Prostate gland (tissue), 2 donors: ENCODE results near the gene YPEL4.

Experiments used
- POLR2A ChIP-seq: fragments of 450-650 bp; IDR thresholded peaks from one replicate; pipeline ENCODE4 v1.6.1; 2016; ENCODE audit warnings: antibody characterized with exemption, mild to moderate bottlenecking
- TF ChIP-seq, protein P1 (sequence below), 4 experiments: fragments of 200-600 bp in 2 of 4; fragments of 450-650 bp in 2 of 4; sonication (generic) in 2 of 4; IDR thresholded peaks; 1 replicate in 3 of 4; 2 replicates in 1 of 4; pipeline ENCODE4 v1.5.1; 2016 to 2019; ENCODE audit warnings: antibody characterized with exemption in 4 of 4, mild to moderate bottlenecking in 2 of 4, moderate library complexity in 2 of 4

- TF ChIP-seq, protein P1, sequence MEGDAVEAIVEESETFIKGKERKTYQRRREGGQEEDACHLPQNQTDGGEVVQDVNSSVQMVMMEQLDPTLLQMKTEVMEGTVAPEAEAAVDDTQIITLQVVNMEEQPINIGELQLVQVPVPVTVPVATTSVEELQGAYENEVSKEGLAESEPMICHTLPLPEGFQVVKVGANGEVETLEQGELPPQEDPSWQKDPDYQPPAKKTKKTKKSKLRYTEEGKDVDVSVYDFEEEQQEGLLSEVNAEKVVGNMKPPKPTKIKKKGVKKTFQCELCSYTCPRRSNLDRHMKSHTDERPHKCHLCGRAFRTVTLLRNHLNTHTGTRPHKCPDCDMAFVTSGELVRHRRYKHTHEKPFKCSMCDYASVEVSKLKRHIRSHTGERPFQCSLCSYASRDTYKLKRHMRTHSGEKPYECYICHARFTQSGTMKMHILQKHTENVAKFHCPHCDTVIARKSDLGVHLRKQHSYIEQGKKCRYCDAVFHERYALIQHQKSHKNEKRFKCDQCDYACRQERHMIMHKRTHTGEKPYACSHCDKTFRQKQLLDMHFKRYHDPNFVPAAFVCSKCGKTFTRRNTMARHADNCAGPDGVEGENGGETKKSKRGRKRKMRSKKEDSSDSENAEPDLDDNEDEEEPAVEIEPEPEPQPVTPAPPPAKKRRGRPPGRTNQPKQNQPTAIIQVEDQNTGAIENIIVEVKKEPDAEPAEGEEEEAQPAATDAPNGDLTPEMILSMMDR (IDR thresholded peaks at IDR 0.05): no peak
- TF ChIP-seq POLR2A: no peak
These were observed 14.3 kb upstream of the YPEL4 start for GRCh38 chr11:57663975-57664374.
